ENCODE results near the gene SHKBP1. TPM values are rescaled to one million over a fixed set of nuclear protein-coding genes. Genes with fewer than 3 reads are reported as not detected.

The SHKBP1 gene
- total RNA-seq, 1 experiment from 2014 or later, result 85.5 TPM

- Histone ChIP-seq H3K27ac (ENCODE audit: low read depth, low read length, poor library complexity, severe bottlenecking) (no peak overlapping the region), H3K4me3 (ENCODE audit: low read depth, low read length, poor library complexity, severe bottlenecking) (no peak overlapping the region), H3K4me1 (ENCODE audit: insufficient read depth, low read length, poor library complexity, severe bottlenecking) (peaks cover 10% of the 10 kb centered on the region), H3K9me3 (ENCODE audit: low read depth, low read length, poor library complexity, severe bottlenecking) (no peaks in the 10 kb centered on the region), H3K27me3 (replicated peaks; ENCODE audit: insufficient read depth, low read depth, low read length, poor library complexity) (no peaks in the 10 kb centered on the region), H3K36me3 (ENCODE audit: insufficient read depth, low read length, poor library complexity, severe bottlenecking) (peaks cover 64% of the 10 kb centered on the region)
- no TSS peak for BruUV-seq (replicated peaks)
- ChIA-PET POLR2A (ENCODE audit: low non-redundant PET) (no interaction called here), CTCF (no interaction called here)
- DNase-seq (ENCODE audit: low spot score), result no peak
- intact Hi-C loops (cut with micrococcal nuclease; ENCODE audit: unreplicated experiment), result no loop called here
- no peak for TF ChIP-seq EZH2 (IDR thresholded peaks at IDR 0.05; ENCODE audit: borderline replicate concordance, low read depth, low read length, poor library complexity, severe bottlenecking)
- no peak for TF ChIP-seq CTCF (conservative IDR thresholded peaks at IDR 0.05; ENCODE audit: low read depth, low read length)
Measured at GRCh38 chr19:40625406-40626120, 48.9 kb downstream of the SHKBP1 start.

DNA sequence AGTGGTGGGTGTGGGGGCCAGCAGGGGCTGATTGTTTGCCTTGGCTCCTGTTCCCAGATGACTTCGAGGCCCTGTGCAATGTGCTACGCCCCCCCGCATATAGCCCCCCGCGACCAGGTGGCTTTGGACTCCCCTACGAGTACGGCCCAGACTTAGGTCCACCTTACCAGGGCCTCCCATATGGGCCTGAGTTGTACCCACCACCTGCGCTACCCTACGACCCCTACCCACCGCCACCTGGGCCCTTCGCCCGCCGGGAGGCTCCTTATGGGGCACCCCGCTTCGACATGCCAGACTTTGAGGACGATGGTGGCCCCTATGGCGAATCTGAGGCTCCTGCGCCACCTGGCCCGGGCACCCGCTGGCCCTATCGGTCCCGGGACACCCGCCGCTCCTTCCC lies 50.2 kb downstream of the SHKBP1 start:
- H3K4me1 ChIP-seq (ENCODE audit: insufficient read depth, low read length, poor library complexity, severe bottlenecking), result peaks cover 10% of the 10 kb centered on the region
- CTCF ChIA-PET, result no interaction called here
- no peak for DNase-seq (ENCODE audit: low spot score)
- no peak overlapping the region for H3K4me3 ChIP-seq (ENCODE audit: low read depth, low read length, poor library complexity, severe bottlenecking)
- no peak for TF ChIP-seq CTCF (conservative IDR thresholded peaks at IDR 0.05; ENCODE audit: low read depth, low read length)
- no peak for TF ChIP-seq EZH2 (IDR thresholded peaks at IDR 0.05; ENCODE audit: borderline replicate concordance, low read depth, low read length, poor library complexity, severe bottlenecking)
- peak overlapping the region; percentile 8 for H3K27ac ChIP-seq (ENCODE audit: low read depth, low read length, poor library complexity, severe bottlenecking)
- peaks cover 61% of the 10 kb centered on the region for H3K36me3 ChIP-seq (ENCODE audit: insufficient read depth, low read length, poor library complexity, severe bottlenecking)
- no TSS peak for BruUV-seq (replicated peaks)
- H3K27me3 ChIP-seq (replicated peaks; ENCODE audit: insufficient read depth, low read depth, low read length, poor library complexity), result no peaks in the 10 kb centered on the region
- POLR2A ChIA-PET (ENCODE audit: low non-redundant PET), result no interaction called here
- H3K9me3 ChIP-seq (ENCODE audit: low read depth, low read length, poor library complexity, severe bottlenecking), result no peaks in the 10 kb centered on the region
- intact Hi-C loops (cut with micrococcal nuclease; ENCODE audit: unreplicated experiment), result no loop called here

- TF ChIP-seq EZH2 (IDR thresholded peaks at IDR 0.05; ENCODE audit: borderline replicate concordance, low read depth, low read length, poor library complexity, severe bottlenecking) (no peak), CTCF (conservative IDR thresholded peaks at IDR 0.05; ENCODE audit: low read depth, low read length) (no peak)
- Histone ChIP-seq H3K36me3 (ENCODE audit: insufficient read depth, low read length, poor library complexity, severe bottlenecking) (peaks cover 54% of the 10 kb centered on the region), H3K4me1 (ENCODE audit: insufficient read depth, low read length, poor library complexity, severe bottlenecking) (peaks cover 10% of the 10 kb centered on the region), H3K27me3 (replicated peaks; ENCODE audit: insufficient read depth, low read depth, low read length, poor library complexity) (no peaks in the 10 kb centered on the region), H3K27ac (ENCODE audit: low read depth, low read length, poor library complexity, severe bottlenecking) (peak overlapping the region; percentile 8), H3K4me3 (ENCODE audit: low read depth, low read length, poor library complexity, severe bottlenecking) (no peak overlapping the region), H3K9me3 (ENCODE audit: low read depth, low read length, poor library complexity, severe bottlenecking) (no peaks in the 10 kb centered on the region)
- DNase-seq (ENCODE audit: low spot score), result no peak
- POLR2A ChIA-PET (ENCODE audit: low non-redundant PET), result no interaction called here
- intact Hi-C loops (cut with micrococcal nuclease; ENCODE audit: unreplicated experiment), result no loop called here
- no TSS peak for BruUV-seq (replicated peaks)
- CTCF ChIA-PET, result no interaction called here
Measured at GRCh38 chr19:40627486-40628279, 51.0 kb downstream of the SHKBP1 start.
